Glomerular visceral epithelial cell (primary cell): ENCODE results near the gene PPP3CA.

Source experiments
- DNase-seq: peaks from one replicate; pipeline ENCODE4 v3.0.0-alpha.2; 2016; ENCODE audit errors: extremely low spot score

Gene PPP3CA

GRCh38 chr4:101175896-101176676, 171.2 kb downstream of the PPP3CA start:
- DNase-seq, result no peak

- no peak for DNase-seq
Observed at GRCh38 chr4:101174679-101175345, 172.5 kb downstream of the PPP3CA start.

GRCh38 chr4:101172369-101172768, 175.0 kb downstream of the PPP3CA start:
- no peak for DNase-seq

- DNase-seq, result no peak
Observed at GRCh38 chr4:101171747-101172146, 175.6 kb downstream of the PPP3CA start.

- DNase-seq, result peak; percentile 68
Observed at GRCh38 chr4:101169044-101170014, 178.0 kb downstream of the PPP3CA start.

GRCh38 chr4:101163936-101164335, 183.4 kb downstream of the PPP3CA start:
- no peak for DNase-seq

GRCh38 chr4:101162990-101163380, 184.3 kb downstream of the PPP3CA start:
- no peak for DNase-seq

GRCh38 chr4:101160792-101161592, 186.3 kb downstream of the PPP3CA start:
- DNase-seq, result no peak

- DNase-seq, result no peak
Observed at GRCh38 chr4:101158507-101158906, 188.8 kb downstream of the PPP3CA start.

GRCh38 chr4:101158134-101158482, 189.2 kb downstream of the PPP3CA start:
- no peak for DNase-seq

GRCh38 chr4:101157415-101158133, 189.8 kb downstream of the PPP3CA start:
- DNase-seq, result no peak

- no peak for DNase-seq
Observed at GRCh38 chr4:101156619-101157310, 190.6 kb downstream of the PPP3CA start.

- DNase-seq, result no peak
Observed at GRCh38 chr4:101155945-101156344, 191.4 kb downstream of the PPP3CA start.

GRCh38 chr4:101155368-101155767, 192.0 kb downstream of the PPP3CA start:
- no peak for DNase-seq

- no peak for DNase-seq
Observed at GRCh38 chr4:101153653-101154052, 193.7 kb downstream of the PPP3CA start.

- DNase-seq, result no peak
Observed at GRCh38 chr4:101152521-101152920, 194.8 kb downstream of the PPP3CA start.

GRCh38 chr4:101148551-101148950, 198.8 kb downstream of the PPP3CA start:
- no peak for DNase-seq

GRCh38 chr4:101147283-101147682, 200.0 kb downstream of the PPP3CA start:
- no peak for DNase-seq

GRCh38 chr4:101145021-101145420, 202.3 kb downstream of the PPP3CA start:
- DNase-seq, result no peak

GRCh38 chr4:101142259-101142658, 205.1 kb downstream of the PPP3CA start:
- no peak for DNase-seq
